Kasumi-1 (cell line): ENCODE data around the gene BRD4.

ENCODE experiments used
- DNase-seq, 2 experiments: peaks; one replicate each; lab custom pipeline; 2025; lab: John Stamatoyannopoulos, UW

The BRD4 gene

GRCh38 chr19:15194938-15195337, 137.4 kb downstream of the BRD4 start:
- DNase-seq: no peak

- no peak for DNase-seq
Measured at GRCh38 chr19:15191982-15192381, 140.4 kb downstream of the BRD4 start.

- DNase-seq: no peak
Measured at GRCh38 chr19:15191514-15191913, 140.8 kb downstream of the BRD4 start.

- DNase-seq: no peak
Measured at GRCh38 chr19:15188851-15189250, 143.5 kb downstream of the BRD4 start.

- DNase-seq: no peak
Measured at GRCh38 chr19:15187026-15188007, 145.0 kb downstream of the BRD4 start.
